CD4-positive, alpha-beta T cell treated with Interleukin-1 beta for 1 hour (primary cell): ENCODE measurements around the gene PLIN5.
A peak's percentile ranks its signal among the peaks of the same experiment; 100 is the strongest.

ENCODE experiments used
- DNase-seq, 2 donors: peaks; one replicate each; pipeline ENCODE4 v3.0.0-alpha.2; 2020 to 2022

PLIN5 gene

DNA sequence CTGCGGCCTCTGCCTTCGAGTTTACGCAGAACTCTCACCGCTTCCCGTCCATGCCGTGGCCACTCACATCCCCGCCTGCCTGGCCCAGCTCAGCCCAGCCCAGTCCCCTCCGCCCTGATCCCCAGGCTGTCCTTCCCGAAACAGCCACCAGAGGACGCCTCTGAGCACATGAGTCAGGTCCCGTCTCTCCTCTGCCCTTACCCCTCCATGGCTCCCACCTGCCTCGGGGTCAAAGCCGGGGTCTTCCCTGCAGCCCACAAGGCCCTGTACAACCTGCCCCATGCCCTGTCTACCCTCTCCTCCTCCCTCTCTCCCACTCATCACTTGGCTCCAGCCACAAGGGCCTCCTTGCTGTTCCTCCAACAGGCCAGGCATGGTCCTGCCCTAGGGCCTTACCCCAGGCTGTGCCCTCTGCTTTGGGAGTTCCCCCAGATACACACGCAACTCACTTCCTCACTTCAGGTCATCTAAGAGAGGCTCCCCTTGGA is 32.6 kb upstream of the PLIN5 start:
- DNase-seq: peak; percentile 58 to 62

DNA sequence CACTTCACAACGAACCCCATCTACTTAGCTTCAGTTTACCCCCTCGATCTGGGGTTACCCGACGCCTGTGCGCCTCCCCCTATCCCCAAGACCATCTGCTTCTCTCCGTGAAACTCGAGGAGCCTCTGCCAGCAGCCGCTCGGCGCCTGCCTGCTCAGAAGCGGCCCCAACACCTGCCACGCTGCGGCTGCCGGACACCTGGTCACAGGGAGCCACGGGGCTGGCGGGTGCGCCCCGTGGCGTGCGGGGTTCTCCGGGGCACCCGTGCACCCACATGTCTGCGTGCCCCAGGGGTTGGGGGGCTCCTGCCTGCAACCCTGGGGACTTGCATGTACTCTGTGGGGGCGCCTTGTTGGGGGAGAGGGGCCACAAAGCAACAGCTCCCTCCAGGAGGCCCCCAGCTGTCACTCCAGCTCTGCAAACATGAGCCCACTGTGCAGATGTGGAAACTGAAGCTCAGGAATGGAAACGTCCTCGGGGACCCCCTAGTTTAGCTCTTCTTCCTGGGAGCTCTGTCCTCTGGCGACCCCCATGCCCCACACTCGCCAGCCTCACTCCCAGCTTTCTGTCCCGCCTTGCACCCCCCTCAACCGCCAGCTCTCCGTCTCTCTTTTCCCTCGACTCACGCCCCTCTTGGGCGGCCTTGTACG is 31.5 kb upstream of the PLIN5 start:
- DNase-seq: no peak

DNA sequence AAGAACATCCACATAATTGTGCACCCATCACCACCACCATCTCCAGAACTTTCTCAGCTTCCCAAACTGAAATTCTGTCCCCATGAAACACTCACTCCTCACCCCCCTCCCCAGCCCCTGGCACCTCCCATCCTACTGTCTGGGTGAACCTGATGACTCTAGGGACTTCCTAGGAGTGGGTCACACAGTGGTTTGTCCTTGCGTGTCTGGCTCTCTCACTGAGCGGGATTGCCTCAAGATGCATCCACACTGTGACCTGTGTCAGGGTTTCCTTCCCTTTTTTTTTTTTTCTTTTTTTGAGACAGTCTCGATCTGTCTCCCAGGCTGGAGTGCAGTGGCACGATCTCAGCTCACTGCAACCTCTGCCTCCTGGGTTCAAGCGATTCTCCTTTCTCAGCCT is 28.5 kb upstream of the PLIN5 start:
- peak; percentile 22 to 76 for DNase-seq

DNA sequence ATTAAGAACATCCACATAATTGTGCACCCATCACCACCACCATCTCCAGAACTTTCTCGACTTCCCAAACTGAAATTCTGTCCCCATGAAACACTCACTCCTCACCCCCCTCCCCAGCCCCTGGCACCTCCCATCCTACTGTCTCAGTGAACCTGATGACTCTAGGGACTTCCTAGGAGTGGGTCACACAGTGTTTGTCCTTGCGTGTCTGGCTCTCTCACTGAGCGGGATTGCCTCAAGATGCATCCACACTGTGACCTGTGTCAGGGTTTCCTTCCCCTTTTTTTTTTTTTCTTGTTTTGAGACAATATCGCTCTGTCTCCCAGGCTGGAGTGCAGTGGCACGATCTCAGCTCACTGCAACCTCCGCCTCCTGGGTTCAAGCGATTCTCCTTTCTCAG is 27.1 kb upstream of the PLIN5 start:
- DNase-seq: peak in 1 of 2 donors; percentile 76

DNA sequence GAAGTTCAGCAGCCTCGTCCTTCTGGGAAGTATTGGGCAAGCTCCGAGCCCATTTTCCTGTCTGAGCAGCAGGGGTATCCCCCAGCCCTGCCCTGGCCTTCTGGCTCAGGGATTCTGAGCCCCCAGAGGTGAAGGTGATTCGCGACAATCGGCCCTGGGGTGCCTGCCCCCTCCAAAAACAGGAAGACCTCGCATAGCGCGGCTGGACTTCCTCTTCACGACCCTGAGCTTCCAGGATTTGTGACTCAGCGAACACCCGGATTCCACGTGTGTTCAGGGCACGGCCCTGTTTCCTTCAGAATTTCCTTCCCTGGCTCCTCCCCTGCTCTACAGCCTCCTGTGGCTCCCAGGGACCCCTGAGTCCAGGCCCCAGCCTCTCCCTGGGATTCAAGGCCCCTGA is 24.5 kb upstream of the PLIN5 start, which contains the start of gene SEMA6B:
TSS of gene SEMA6B (minus strand) at position 116 of the 400 bp plus-strand sequence. CDS start 1,227 bp downstream, outside the sequence.
- peak in 1 of 2 donors; percentile 67 for DNase-seq

DNA sequence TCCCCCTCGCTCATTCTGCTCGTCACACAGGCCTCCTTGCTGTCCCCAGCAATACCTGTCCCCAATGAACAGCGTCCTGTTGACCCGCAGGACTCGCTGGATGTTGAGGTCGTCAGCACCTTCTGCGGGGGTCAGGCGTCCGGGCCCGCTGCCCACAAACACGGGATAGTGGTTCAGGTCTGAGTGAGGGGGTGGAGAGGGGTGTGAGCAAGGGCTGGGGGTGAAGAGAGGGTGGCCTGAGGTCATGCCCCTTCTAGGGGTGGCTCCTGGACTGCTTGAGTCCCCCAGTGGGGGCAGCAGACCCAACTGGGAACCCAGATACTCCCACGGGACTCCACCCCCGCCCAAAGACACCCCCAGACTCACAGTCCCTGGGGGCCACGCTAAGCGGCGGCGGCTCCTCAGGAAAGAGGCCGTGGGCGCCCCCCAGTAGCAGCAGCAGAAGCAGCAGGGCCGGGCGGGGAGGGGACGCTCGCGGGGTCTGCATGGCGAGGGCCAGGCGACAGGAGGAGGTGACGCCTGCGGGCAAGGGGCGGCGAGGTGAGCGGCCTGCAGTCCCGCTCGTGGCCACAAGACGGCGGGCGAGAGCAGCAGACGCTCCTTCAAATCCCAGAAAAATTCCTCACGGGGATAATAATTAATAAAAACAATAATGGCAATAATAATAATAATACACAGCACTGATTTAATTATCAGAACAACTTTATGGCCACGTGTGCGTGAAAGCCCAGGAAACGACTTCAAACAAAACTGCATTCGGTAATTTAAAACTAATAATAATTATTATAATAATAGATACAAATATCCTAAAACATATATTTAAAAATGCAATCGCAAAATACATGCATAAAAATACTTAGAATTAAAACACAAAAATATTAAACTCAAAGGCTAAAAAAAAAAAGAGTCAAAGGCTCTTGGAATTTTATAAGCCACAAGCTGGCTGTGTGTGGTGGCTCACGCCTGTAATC is 23.2 kb upstream of the PLIN5 start:
- no peak for DNase-seq

DNA sequence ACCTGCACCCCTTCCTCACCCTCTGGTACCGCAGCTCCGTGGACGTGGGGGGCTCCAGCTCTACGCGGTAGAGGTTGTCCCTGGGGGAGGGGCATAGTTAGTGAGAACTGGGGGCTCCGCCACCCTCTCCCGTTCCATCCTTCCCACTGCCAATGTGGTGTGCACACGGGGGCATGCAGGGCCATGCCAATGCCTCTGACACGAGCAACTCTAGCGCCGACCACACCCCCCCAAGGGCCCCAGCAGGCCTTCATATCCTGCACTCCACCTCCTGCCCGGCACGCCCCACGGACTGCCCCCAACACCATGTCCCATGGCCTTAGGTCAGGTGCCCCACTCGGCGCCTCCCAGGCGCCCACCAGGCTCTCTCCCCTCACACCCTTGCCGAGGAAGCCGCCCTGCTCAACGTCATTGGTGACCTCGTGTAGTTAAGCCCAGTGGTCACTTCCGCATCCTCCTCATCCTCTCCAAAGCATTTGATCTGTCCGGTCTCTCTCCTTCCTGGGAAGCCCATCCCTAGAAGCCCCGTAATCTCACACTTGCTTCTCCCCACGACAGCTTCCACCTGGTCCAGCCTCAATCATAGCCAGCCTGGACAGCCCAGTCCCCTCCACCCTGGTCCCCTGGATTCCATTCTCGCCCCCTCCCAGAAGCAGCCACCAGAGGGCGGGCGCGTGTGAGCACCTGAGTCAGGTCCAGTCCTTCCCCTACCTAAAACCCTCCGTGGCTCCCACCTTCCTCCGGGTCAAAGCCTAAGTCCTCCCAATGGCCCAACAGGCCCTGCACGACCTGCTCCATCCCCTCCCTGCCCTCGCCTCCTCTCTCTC is 22.3 kb upstream of the PLIN5 start:
- no peak for DNase-seq

DNA sequence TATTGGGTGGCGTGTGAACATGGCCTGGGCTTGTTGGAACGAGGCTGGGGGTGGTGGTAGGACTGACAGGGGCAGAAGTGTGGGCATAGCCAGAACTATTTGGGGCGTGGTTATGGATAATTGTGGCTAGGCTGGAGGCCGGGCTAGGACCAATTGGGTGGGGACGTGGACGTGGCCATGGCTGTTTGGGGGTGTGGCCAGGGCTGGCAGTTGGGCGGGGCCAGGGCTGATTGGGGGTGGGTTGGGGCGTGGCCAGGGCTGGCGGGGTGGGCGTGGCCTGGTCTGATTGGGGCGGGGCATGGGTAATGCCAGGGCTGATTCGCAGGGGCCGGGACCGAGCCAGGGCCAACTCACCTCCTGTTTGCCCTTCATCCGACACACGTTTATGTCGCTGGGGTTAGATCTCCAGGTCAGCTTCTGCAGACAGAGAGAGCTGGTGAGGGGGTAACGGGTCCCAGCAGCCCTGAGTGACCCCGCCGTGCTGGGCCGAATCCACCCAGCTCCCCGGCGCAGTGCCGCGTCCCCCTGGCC is 21.6 kb upstream of the PLIN5 start:
- no peak for DNase-seq

DNA sequence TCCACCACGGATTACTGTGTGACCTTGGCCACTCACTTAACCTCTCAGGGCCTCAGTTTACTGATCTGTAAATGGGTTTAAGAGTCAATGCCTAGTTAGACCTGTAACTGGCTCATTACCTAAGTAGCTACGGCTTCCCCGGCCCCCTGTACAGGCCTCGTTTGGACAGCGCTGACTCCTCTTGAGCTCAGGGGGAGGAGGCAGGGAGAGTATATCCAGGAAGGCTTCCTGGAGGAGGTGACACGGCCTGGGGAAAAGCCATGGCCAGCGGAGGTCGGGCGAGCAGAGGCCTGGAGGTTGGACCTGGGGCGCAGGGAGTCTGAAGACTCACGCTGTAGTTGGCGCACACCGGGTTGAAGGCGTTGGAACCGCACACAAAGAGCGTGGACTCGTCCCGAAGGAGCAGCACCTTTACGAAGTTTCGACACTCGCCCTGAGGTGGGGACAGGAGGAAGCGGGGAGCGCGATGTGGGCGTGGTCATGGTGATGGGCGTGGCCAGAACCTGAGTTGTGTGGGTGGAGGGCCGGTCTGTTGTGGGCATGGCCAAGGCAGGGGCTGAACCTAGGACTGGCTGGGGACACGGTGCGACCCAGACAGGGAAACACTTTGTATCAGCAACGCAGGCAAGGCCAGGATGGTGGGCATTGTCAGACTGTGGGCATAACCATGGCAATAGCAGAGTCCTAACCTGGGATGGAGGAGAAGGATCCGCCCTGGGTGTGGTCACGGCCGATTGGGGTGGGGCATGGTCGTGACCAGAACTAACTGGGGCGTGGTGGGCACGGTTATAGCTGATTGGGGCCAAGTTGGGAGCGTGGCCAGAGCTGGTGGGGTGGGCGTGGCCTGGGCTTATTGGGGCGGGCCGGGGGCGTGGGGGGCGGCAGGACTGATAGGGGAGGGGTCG is 20.9 kb upstream of the PLIN5 start:
- no peak for DNase-seq

DNA sequence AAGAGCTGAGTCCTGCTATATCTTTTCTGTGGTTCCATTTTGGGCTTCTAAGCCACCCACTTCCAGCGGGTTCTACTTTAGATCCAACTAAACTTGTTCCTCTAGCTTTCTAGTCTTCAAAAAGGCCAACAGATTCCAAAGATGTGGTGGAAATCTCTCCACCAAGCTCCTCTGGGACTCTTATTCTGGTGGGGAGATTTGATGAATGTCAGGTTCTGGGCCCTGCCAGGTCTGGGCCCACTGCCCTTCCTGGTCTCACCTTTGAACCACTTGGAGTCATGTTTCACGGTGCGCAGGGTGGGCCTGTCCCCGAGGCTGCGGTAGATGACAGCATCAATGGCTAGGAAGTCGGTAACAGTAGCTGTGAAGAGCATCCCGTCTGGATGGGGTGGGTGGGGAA is 19.7 kb upstream of the PLIN5 start:
- no peak for DNase-seq

DNA sequence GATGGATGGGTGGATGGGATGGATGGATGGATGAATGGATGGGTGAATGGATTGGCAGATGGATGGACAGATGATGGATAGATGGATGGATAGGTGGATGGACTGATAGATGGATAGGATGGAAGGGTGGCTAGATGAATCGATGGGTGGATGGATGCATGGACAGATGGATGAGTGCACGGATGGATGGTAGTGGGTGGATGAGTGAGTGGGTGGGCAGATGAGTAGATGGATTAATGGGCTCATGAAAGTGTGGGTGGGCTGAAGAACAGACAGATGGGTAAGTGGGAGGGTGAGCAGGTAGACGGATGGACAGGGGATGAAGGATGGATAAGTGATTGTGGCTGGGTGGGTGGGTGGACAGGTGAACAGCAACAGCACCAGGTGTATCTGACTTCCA is 18.8 kb upstream of the PLIN5 start:
- DNase-seq: no peak

DNA sequence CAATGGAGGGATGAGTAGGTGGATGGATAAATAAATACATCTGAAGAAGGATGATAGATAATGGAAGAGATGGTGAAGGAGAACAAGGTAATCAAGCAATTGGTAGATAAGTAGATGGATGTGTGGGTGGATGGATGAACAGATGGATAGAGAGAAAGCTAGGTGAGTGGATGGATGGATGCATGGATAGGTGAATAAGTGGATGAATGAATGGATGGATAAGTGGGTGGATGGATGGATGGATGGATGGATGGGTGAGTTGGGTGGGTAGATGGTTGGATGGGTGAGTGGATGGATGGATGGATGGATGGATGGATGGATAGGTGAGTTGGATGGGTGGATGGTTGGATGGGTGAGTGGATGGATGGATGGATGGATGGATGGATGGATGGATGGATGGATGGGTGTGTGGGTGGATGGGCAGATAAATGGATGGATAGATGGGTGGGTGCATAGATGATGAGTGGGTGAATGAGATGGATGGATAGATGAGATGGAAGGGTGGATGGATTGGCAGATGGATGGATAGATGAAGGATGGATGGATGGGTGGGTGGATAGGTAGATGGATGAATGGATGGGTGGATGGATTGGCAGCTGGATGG is 18.2 kb upstream of the PLIN5 start:
- DNase-seq: no peak

DNA sequence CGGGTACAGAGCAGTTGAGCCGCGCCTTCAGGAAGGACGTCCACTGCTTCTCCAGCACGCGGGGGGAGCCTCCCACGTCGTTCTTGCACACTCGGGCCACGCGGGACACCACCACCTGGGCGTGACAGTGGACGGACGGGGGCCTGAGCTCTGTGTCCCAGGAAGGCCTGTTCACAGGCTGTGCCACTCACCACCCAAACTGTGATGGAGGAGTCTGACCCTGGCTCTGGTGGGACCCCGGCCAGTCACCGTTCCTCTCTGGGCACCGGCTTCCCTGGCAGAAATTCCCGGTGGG is 17.4 kb upstream of the PLIN5 start:
- DNase-seq: no peak

DNA sequence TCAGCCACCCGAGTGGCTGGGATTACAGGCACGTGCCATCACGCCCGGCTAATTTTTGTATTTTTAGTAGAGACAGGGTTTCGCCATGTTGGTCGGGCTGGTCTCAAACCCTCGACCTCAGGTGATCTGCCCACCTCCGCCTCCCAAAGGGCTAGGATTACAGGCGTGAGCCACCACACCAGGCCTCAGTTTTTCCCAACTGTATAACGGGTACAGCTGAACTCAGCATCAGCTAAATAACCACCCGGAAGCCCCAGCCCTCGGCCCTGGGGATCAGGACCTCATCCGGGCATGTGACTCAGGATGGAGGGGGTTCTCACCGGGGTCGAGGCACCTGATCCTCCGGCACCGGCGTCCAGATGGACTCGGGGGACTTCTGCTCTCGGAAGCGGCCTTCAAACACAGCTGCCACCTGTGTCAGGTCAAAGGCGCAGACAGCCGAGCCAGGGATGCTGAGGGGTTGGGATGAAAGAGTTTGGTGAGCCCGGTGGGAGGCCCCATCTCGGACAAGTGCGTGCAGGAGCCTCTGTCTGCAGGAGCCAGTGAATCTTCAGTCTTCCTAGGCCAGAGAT is 15.5 kb upstream of the PLIN5 start:
- no peak for DNase-seq

DNA sequence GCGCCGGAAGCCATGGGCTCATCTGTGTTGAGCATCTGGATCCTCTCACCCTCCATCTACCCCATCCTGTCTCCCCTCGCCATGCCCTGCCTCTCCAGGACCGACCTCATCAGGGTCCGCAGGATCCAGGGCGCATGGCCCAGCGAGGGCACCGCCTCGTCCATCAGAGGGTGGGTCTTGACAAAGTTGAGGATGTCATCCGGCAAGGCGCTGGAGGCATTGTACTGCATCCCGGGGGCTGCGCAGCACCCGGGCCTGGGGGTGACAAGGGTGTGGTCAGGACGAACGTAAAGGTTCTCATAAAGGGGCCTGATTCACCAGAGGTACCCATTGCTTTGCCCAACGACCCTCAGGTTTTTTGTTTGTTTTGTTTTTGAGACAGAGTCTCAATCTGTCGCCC is 15.0 kb upstream of the PLIN5 start:
- DNase-seq: no peak

DNA sequence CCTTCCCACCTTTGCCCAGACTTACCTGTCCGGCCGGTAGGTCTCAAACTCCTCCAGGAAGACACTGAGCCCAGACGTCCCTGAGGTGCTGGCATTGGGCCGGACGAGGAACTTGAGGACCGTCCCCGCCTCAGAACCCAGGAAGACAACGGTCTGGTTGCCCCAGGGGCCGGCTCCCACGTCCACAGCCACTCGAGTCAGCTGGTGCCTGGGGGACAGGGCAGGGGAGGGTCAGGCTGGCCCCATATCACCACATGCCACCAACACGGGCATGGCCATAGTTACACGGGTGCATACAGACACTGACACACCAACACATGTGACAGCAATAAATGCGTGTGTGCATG is 13.2 kb upstream of the PLIN5 start:
- DNase-seq: no peak

DNA sequence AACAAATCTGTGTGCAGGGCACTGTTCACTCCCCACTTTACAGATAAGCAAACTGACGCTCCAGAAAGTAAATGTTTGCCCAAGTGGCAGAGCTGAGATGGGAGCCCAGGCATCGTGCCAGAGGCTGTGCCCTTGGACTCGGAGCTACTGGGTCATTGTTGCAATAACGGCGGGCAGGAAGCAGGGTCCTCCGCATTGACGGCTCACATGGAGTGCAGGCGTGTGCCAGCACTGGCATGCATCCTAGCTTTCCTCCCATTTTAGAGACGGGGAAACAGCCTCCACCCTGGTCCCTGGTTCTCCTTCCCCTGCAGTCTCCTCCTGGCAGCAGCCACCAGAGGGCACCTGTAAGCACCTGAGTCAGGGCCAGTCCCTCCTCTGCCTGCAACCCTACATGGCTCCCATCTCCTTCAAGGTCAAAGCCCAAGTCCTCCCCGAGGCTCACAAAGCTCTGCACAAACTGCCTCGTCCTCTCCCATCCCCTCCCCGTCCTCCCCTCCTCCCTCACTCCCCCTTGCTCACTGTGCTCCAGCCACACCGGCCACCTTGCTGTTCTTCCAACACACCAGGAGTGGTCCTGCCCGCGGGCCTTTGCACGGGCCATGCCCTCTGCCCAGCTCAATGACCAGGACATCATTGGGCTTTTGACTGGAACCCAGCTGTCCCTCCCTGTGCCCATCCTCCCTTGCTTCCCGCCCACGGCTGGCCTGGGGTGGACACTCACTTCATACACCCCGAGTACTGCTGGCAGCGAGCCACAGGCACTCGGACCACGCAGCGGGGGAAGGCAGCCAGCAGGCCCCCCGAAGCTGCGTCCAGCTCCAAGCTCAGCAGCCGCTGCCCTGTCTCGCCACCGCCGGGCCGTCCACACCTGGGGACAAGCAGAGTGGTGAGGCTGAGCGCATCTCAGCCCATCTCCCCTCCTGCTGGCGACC is 12.5 kb upstream of the PLIN5 start:
- peak in 1 of 2 donors; percentile 38 for DNase-seq

DNA sequence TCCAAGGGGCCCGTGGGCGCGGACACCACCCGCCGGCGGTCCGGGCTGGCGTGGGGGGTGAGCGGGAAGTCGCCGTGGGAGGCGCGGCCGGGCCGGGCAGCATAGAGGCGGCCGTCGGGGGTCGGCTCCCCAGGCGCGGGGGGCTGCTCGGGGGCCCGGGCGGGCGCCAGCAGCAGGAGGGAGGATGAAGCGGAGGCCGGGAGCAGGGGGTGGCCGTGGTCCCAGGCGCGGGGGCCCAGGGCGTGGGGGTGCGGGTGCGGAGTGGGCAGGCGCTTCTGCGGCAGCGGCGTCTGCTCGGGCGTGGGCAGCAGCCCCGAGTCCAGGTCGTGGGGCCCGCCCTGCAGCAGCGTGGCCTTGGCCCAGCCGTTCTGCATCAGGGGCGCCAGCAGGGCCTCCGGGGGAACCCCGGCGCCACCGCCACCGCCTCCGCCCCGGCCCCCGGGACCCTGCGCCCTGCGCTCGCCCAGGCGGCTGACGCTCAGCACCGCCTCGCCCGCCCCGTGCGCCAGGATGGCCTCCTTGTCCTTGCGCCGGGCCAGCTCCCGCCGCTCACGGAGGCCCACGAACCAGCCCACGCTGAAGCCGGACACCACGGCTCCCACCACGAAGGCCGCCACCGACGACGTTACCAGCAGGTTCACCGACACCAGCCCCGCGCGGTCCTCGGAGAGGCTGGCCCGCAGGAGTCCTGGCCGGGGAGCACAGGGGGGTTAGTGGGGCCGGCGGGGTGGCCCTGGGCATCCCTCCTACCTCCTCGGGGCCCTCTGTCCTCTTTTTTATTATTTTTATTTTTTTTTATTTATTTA is 9.0 kb upstream of the PLIN5 start:
- no peak for DNase-seq
